EL (cell line): ENCODE data around the gene SLC1A7.

ENCODE experiments used
- DNase-seq: peaks from one replicate; pipeline ENCODE4 v3.0.0-alpha.2; 2016

The SLC1A7 gene

DNA sequence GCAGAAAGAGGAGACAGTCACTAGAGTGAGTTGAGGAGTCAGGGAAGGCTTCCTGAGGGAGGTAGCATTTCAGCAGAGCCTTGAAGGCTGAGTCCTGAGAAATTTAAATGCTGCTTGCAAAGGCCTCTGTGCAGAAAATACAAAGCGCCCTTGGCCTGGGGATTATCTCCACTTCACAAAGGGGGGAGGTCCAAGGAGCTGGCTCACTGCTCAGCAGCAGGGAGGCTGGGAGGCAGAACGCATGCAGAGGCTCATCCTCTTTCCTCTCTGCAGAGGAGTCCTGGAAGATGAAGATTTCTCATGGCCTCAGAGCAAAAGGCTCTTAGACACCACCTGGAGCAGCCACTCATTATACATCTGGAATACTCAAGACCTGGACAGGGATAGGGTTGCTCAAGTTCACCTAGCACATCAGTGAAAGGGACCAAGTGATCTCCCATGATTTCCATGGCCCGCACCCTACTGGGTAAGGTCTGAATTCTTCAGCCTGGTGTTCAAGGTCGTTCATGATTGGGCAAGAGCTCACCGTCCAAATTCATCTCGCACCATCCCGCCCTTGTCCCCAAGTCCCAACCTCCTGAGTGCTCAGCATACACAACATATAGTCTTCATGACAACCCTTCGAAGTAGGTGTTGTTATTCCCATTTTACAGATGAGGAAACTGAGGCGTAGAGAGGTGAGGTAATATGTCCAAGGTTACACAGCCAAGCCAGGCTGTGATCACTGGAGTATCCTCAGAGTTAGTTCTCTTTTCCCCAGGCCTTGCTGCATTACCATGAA, 9.0 kb downstream of the SLC1A7 start:
- DNase-seq, result no peak

DNA sequence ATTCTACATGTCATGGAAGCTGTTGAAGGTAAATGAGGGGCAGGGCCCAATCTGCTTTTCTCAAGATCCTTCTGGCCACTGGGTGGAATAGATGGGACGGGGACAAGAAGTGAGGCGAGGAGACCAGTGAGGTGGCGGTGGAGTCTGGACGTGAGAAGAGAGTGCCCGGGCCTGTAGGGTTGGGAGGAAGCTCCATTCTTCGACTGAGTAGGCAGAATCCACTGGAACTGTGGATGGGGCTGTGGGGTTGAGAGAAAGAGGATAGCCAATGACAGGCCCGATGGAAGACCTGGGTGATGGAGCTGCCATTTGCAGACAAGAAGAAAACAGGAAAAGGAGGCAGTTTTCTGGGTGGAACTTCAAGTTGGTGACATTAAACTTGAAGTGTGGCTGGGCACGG, 10.3 kb downstream of the SLC1A7 start:
- no peak for DNase-seq

- DNase-seq, result no peak
These were observed 10.9 kb downstream of the SLC1A7 start for GRCh38 chr1:53131590-53131938.

- no peak for DNase-seq
These were observed 11.4 kb downstream of the SLC1A7 start for GRCh38 chr1:53130878-53131589.

DNA sequence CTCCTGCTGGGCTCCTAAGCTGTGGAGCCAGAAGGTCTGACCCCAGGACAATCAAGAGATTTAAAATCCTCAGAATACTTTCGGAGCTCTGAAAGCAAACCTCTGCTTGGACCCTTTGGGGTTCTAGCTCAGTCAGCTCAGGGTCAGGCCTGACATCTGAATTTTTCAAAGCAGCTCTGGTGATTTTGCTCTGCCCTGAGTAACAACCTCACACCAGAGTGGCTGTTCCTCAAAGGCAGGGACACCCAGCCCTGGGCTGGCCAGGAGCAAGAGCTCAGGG, 11.9 kb downstream of the SLC1A7 start:
- no peak for DNase-seq

DNA sequence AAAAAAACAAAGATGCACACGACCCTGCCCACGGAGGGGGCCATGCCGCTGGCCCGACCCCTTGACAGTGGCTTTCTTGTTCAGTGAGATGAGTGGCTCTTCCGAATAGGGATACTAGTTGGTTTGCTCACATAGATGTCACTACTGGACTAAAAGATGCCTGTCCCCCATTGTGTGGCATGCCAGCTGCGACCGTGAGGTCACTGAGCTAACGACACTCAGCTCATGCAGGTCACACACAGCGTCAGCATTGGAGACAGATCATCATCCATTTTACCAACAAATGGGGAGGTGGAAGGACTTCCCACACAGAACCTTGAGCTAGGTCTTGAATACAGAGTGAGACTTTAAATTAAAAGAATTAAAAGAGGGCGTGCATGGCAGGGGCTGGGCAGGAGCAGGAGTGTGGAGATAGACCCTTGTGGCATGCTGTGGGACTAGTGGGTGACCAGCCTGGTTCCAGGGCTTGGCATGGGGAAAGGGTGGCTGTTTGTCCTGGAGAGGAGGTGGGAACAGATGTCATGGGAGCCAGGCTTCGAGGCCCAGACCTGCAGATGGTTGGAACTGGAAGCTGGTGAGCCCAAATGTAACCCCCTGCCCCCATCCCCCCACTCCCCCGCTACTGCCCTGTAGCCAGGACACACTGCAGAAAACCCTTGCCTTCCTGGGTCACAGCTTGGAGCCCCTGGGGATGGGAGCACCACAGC, 12.4 kb downstream of the SLC1A7 start:
- no peak for DNase-seq

DNA sequence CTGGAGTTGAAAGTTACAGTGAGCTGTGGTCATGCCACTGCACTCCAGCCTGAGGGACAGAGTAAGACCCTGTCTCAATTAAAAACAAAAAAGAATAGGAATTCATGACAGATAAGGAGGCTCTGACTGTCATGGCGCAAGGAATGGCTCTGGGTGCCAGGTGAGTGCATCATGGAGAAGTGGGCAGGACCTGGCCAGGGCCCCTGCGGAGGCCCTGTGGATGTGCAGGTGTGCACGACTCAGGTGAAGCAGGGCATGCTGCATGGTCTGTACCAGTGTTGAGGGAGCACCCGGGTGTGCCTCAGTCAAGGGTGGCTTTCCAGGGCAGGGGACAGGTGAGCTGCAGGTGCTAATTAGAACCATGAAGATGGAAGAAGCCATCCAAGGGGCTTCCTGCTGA, 14.0 kb downstream of the SLC1A7 start:
- DNase-seq, result no peak

- DNase-seq, result no peak
These were observed 14.9 kb downstream of the SLC1A7 start for GRCh38 chr1:53127546-53127945.

- no peak for DNase-seq
These were observed 15.9 kb downstream of the SLC1A7 start for GRCh38 chr1:53126495-53126894.

DNA sequence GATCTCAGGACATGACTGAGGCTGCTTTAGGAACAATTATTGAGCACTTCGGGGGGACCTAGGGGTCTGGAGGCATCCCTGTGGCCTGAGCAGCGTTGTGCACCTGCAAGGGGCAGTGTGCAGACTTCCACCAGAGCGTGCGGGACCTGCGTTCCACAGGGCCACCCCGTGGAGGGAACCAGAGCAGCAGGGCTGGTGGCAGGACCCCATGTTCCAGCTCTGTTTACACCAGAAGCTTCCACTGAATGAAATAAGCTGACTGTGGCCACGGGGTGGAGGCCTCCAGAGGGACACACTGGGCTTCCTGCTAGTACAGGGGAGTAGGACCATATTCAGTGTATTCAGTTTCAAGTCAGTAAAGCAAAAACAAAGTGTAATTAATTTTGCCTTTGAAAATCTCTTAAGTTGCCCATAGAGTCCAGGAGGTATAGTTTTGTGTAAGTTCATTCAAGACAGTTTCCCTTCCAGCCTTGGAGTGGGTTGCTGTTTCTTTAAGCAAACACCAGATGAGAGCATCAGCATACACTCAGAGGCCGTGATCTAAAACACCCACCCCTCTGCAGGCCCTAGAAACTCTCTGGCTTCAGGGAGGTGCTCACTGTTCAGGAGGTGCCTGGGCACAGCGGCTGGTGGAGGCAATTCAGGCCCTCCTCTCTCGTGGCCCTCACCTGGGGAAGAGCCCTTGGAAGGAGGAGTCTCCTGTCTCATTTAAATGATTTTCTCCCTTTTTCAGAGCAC, 16.6 kb downstream of the SLC1A7 start:
- DNase-seq, result no peak

- no peak for DNase-seq
These were observed 17.3 kb downstream of the SLC1A7 start for GRCh38 chr1:53125122-53125521.

DNA sequence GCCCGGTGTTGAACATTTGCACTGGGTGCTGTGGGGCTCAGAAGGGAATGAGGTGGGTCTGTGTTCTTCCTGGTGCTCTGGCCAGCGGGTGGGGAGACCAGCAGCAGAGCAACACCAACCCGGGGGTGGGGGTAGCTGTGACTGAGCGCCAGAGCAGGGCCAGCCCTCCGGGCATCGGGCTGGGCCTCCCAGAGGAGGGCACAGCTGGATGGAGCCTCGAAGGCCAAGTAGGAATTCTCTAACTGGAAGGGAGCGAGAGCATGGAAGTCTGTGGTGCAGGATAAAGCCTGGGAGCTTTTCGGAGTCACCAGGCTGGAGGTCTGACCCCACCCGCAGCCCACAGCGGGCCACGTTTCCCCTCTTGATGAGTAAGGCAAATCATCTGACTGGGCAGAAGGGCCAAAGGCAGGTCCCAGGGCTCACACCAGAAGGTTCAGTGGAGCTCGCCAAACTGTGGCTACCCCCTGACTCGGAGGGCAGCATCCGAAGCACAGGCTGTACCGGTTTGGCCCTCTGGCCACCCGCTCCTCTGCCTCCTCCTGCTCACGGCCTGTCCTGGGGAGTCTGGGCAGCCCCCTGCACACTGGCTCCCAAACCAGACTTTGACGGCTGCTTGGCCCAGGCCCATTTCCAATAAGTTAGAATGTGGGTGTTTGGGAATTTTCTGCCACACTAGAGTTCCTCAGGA, 18.8 kb downstream of the SLC1A7 start:
- no peak for DNase-seq

DNA sequence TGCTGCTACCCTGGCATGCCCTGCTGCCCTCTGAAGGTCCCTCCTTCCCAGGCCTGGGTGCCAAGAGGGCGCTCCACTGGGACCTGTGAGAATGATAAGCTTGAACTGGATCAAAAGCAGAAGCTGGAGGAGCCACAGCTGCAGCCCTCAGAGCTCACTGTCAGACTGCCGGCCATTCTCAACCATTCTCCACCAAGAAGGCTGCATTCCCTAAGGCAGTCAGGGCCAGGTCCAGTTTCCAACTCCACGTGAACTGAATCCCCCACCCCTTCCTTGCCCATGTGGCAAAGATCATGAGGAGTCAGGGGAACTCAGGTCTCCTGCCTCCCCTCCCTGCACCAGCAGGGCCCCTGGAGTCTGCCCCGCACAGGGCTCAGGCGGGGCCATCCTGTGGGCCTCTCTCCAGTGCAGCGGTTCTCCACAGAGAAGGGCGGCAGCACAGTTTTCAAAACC, 19.5 kb downstream of the SLC1A7 start:
- no peak for DNase-seq

DNA sequence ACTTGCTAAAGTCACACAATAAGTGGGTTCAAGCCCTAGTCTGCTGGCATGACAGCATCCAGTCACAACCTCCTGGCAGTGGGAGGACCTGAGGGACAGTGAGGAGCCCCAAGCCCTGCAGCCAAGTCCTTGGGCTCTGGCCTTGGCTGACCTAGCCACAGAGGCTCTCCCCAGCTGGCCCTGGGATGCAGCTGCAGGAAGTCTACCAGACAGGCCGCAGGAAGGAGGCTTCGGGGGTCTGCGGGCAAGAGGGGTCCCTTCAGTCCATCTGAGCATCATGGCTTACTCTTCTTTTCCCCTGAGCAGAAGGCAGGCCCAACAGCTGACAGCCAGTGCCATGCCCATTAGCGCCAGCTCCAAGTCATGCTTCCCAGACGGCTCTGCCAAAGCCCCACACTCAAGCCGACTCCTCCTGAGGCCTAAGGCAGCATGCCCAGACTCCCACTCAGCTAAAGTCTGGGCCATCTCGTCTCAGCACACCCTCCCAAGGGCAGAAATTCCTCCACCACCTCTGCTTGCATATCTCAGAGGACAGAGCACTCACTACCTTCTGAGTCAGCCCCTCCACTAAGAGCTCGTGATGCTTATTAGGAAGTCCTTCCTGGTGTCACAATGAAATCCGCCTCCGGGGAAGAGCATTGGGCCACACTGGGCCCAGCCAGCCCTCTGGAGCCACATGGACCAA, 20.1 kb downstream of the SLC1A7 start:
- DNase-seq, result no peak

- DNase-seq, result no peak
These were observed 20.9 kb downstream of the SLC1A7 start for GRCh38 chr1:53121319-53122172.

DNA sequence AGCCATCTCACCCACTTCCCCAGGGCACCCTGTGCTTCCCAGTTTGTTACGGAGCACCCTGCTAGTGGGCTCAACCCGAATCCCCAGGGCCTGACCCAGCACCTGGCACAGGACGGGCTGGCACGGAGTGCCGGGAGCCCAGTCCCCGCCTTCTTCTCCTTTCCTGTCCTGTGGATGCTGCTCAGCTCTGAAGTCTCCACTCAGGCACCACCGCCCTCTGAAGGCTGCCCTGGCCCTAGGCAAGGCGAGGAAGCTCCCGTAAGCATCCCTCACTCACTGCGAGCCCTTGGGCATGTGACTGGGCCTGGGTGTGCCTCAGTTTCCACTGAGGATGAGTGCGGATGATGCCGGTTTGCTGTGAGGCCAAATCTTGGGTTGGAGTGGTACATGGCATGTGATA, 21.8 kb downstream of the SLC1A7 start:
- DNase-seq, result no peak

GRCh38 chr1:53117836-53118235, 24.6 kb downstream of the SLC1A7 start:
- no peak for DNase-seq

DNA sequence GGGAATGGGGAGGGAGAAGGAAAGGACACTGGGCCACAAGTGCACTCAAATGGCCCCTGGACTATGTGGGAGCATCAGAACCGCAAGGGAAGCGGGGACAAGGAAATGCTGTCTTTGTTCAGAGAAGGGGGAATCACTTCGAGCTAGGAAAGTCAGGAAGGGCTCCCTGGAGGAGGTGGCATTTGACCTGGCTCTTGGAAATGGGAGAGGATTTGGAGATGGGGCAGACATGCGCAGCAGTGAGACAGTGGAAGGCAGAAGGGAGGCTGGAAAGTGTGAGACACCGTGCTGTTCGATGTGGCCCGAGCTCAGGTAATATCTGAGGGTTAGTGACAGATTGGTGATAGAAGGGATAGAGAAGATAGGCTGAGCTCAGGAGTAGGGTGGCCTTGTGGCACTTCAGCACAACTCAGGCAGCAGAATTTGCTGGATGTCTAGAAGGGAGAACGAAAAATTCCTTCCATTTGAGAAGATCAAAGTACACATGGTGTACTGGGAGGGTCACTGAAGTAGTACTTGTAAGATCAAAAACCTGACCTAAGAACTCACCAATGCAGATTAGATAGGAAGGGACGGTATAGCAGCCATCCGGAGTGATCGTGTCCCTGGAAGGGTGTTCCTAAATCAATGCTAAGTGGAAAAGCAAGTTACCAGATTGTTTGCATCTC, 25.4 kb downstream of the SLC1A7 start:
- DNase-seq, result no peak

GRCh38 chr1:53116307-53116810, 26.1 kb downstream of the SLC1A7 start:
- no peak for DNase-seq
